ENCODE data around the gene UNKL.
A peak's percentile ranks its signal among the peaks of the same experiment; 100 is the strongest.

Gene UNKL

GRCh38 chr16:1398826-1399581, 15.5 kb downstream of the UNKL start:
- DNase-seq, result no peak

GRCh38 chr16:1398351-1398750, 16.2 kb downstream of the UNKL start:
- no peak for DNase-seq

- no peak for DNase-seq
Measured at GRCh38 chr16:1397779-1398178, 16.7 kb downstream of the UNKL start.

GRCh38 chr16:1395444-1396031, 19.0 kb downstream of the UNKL start:
- no peak for DNase-seq

GRCh38 chr16:1394367-1394951, 20.0 kb downstream of the UNKL start:
- no peak for DNase-seq

- no peak for DNase-seq
Measured at GRCh38 chr16:1393613-1394176, 20.8 kb downstream of the UNKL start.

GRCh38 chr16:1392826-1393225, 21.7 kb downstream of the UNKL start:
- no peak for DNase-seq

GRCh38 chr16:1390239-1390779, 24.2 kb downstream of the UNKL start:
- no peak for DNase-seq

- DNase-seq, result no peak
Measured at GRCh38 chr16:1389762-1390161, 24.7 kb downstream of the UNKL start.

- no peak for DNase-seq
Measured at GRCh38 chr16:1387331-1387730, 27.2 kb downstream of the UNKL start.

- DNase-seq, result no peak
Measured at GRCh38 chr16:1385232-1385631, 29.3 kb downstream of the UNKL start.

GRCh38 chr16:1383556-1383955, 30.9 kb downstream of the UNKL start:
- no peak for DNase-seq

GRCh38 chr16:1381612-1382406, 32.7 kb downstream of the UNKL start:
- no peak for DNase-seq

GRCh38 chr16:1380195-1380594, 34.3 kb downstream of the UNKL start:
- no peak for DNase-seq

GRCh38 chr16:1379304-1380076, 35.0 kb downstream of the UNKL start:
- peak; percentile 76 for DNase-seq

GRCh38 chr16:1378804-1379303, 35.6 kb downstream of the UNKL start:
- peak; percentile 68 for DNase-seq

- DNase-seq, result no peak
Measured at GRCh38 chr16:1378087-1378803, 36.3 kb downstream of the UNKL start.

- DNase-seq, result no peak
Measured at GRCh38 chr16:1377406-1378010, 37.0 kb downstream of the UNKL start.

- DNase-seq, result no peak
Measured at GRCh38 chr16:1375741-1376410, 38.6 kb downstream of the UNKL start.

- no peak for DNase-seq
Measured at GRCh38 chr16:1375298-1375640, 39.2 kb downstream of the UNKL start.

All from activated CD4-positive, alpha-beta T cell treated with anti-CD3 and anti-CD28 coated beads, Interleukin-2, amount 50 U/mL, for 16 hours (primary cell).